Urinary bladder (tissue), 4 donors: ENCODE results near the gene CDCP1. TPM values are rescaled to one million over a fixed set of nuclear protein-coding genes. Genes with fewer than 3 reads are reported as not detected.

Source experiments
- DNase-seq: peaks from one replicate; pipeline ENCODE4 v3.0.0-alpha.2; 2015; ENCODE audit errors: extremely low spot score
- H3K27ac ChIP-seq: one replicate; pipeline ENCODE4 v1.5.1; 2013; ENCODE audit warnings: low read depth, mild to moderate bottlenecking, moderate library complexity
- H3K36me3 ChIP-seq: one replicate; pipeline ENCODE4 v1.6.1; 2013; ENCODE audit warnings: mild to moderate bottlenecking, moderate library complexity; ENCODE audit not compliant: insufficient read depth
- H3K4me1 ChIP-seq: one replicate; pipeline ENCODE4 v1.6.1; 2013; ENCODE audit warnings: mild to moderate bottlenecking, moderate library complexity; ENCODE audit not compliant: insufficient read depth
- H3K4me3 ChIP-seq: one replicate; pipeline ENCODE4 v1.5.1; 2013; ENCODE audit warnings: low read depth, low read length
- whole genome bisulfite sequencing: extraction: QIAGEN DNeasy Blood & Tissue Kit; methylation state at CpG from one replicate; pipeline ENCODE4 v1.1.7; 2013; 5-methylcytosine and 5-hydroxymethylcytosine counted together
- polyA plus RNA-seq: library from polyadenylated mRNA; stranded (reverse); fragments of 200-250 nt; gene quantifications from one replicate; pipeline ENCODE4 v1.2.3, GENCODE V29; 2013
- total RNA-seq: library from RNA; depleted of rRNA; stranded (reverse); fragments of >200 nt; gene quantifications from one replicate; pipeline ENCODE4 v1.2.3, GENCODE V29; 2014
- donor health status: healthy with polysubstance abuse.
- donor health status: healthy.

The CDCP1 gene
- total and polyA plus RNA-seq, 2 donors = 2.0 to 2.9 TPM

DNA sequence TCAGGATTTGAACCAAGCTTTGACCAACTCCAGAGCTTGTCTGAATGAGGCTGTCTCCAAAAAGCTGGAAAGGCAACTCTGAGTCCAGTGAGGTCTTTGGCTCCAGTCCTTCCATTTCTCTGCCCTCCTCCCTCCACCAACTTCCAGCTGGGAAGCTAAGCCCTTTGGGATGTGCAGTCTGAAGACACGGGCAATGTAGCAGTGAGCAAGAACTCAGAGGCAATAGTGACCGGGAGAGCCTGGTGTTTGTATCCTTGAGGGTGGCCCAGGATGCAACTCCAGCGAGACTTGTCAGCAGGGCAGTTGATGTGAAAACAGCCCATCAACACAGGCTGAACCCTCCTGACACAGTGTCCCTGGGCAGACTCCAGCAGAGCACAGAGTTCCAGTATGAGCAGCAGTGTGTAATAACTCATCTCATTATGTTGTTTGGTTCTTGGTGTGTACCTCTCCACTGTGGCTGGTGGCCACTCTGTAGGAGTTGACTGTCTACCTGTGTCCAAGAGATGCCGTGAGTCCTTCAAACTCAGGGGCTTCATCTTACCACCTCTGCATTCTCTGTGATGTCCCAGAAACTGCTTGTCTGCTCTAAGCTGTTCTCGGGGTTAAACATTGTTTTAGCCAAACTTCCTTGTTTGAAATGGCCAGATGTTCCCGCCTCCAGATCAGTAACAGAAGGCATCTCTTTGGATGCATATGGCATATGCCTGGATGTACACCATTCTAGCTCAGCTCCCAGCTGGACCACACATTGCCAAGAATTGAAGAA lies 6.6 kb downstream of the CDCP1 start:
- Histone ChIP-seq H3K36me3 (no peaks in the 10 kb centered on the region), H3K4me1 (peaks cover 3% of the 10 kb centered on the region), H3K4me3 (no peak overlapping the region), H3K27ac (no peak overlapping the region)
- WGBS = 67% methylated on average over 6 of the region's 6 CpGs
- DNase-seq = no peak

DNA sequence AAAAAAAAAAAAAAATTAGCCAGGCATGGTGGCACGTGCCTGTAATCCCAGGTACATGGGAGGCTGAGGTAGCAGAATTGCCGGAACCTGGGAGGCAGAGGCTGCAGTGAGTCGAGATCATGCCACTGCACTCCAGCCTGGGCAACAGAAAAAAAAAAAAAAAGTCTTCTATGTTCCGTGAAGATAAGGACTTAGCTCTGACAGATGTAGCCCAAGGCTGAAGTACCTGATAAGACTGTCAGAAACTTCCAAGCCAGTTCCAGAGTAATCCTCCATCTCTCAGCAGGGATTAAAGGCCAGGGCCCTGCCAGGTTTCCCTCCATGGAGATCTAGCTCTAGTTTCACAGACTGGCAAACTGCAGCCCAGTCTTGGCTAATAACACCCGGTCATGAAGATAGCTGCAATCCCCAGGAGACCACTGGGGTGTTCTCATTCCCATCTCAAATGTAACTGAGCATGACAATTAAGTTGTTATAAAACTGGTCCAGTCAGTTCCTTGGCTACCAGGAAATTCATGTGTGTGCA lies 8.5 kb downstream of the CDCP1 start:
- WGBS = 54% methylated on average over 5 of the region's 5 CpGs
- no peaks in the 10 kb centered on the region for H3K36me3 ChIP-seq
- H3K4me1 ChIP-seq = peaks cover 3% of the 10 kb centered on the region
- H3K4me3 ChIP-seq = no peak overlapping the region
- H3K27ac ChIP-seq = no peak overlapping the region
- DNase-seq = no peak

DNA sequence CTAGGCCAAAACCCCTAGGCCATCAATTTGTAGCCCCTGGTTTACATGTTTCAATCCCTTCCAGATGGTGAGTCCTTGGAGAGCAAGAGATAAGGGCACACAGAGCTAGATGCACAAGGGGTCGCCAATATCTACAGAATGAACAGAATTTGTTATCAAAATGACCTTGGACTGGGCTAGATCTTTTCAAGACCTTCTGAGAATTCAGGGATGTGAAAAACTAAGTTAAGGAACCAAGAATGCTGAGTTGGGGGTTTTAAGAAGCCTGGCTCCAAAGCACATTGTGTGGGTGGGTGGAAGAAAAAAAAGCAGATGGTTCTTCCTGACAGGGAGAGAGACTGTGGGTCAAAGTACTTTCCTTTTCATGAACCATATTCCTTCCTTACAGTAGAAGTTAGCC lies 10.2 kb downstream of the CDCP1 start:
- DNase-seq = no peak
- H3K27ac ChIP-seq = no peak overlapping the region
- WGBS = 91% methylated on average over 1 of the region's 1 CpG
- no peak overlapping the region for H3K4me3 ChIP-seq
- no peaks in the 10 kb centered on the region for H3K36me3 ChIP-seq
- H3K4me1 ChIP-seq = peaks cover 3% of the 10 kb centered on the region

DNA sequence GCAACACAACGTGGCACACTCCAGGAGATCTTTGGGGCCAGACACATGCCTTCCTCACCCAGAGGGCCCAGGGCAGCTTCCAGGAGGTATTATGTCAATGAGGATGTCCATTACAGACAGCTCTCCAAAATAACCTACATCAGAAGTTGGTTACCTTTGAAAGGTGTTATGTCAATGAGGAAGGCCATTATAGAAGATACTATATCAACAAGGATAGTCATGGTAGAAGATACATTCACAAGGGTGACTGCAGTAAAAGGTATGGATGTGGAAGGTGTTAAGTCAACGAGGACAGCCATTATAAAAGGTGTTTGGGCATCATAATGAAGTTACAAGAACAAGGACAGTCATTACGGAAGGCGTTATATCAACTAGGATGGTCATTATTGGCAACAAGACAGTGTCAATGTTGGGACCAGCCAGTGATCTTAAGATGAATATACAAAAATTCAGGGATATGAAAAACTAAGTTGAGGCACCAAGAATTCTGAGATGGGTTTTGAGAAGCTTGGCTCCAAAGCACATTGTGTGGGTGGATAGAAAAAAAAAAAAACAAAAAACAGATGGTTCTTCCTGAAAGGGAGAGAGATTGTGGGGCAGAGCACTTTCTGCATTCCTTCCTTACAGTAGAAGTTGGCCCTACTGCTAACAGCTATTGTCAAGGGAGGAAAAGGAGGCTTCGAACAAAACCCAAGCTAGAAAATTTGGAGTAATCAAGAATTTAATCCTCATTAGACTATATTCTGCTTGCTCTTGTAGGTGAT lies 11.2 kb downstream of the CDCP1 start:
- H3K4me1 ChIP-seq = peaks cover 3% of the 10 kb centered on the region
- H3K36me3 ChIP-seq = no peaks in the 10 kb centered on the region
- DNase-seq = no peak
- H3K27ac ChIP-seq = no peak overlapping the region
- H3K4me3 ChIP-seq = no peak overlapping the region
- WGBS = 88% methylated on average over 5 of the region's 5 CpGs

DNA sequence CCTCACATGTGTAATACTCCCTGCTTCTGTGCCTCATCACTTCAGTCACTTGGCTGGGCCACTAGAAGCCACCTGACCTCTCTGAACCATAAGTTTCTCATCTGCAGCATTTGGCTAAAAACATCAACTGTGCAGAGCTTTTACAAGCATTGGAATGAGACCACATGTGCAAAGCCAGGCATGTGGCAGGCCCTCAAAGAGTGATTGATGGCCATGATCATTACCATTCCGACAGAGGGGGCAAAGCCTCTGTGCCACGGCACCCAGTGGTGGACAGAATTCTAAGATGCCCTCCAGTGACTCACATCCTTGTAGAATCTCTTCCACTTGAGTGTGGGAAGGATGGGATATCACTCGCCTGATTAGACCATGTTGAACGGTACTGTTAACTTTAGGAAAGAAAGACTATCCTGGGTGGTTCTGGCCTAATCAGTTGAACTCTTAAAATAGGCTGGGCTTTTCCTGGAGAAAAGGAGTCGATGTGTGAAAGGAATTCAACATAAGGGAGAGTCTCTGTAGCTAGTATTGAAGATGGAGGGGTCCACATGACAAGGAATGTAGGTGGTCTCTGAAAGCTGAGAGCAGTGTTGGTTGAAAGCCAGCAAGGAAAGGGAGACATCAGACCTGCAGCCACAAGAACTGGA lies 13.5 kb downstream of the CDCP1 start:
- Histone ChIP-seq H3K36me3 (no peaks in the 10 kb centered on the region), H3K4me3 (no peak overlapping the region), H3K4me1 (no peaks in the 10 kb centered on the region), H3K27ac (no peak overlapping the region)
- 88% methylated on average over 5 of the region's 5 CpGs for WGBS
- no peak for DNase-seq

DNA sequence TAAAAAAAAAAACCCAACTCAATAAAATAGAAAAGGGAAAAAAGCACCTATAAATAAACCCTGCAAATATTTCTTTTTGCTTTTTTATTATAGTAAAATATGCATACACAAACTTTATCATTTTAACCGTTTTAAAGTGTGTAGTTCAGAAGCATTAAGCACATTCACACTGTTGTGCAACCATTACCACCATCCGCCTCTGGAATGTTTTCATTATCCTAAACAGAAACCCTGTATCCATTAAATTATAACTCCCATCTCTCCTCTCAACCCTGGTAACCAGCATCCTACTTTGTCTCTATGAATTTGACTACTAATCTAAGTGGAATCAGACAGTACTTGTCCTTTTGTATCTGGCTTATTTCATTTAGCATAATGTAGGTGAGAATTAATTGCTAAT lies 15.0 kb downstream of the CDCP1 start:
- Histone ChIP-seq H3K36me3 (no peaks in the 10 kb centered on the region), H3K4me3 (no peak overlapping the region), H3K4me1 (no peaks in the 10 kb centered on the region), H3K27ac (no peak overlapping the region)
- no peak for DNase-seq
- WGBS = 72% methylated on average over 2 of the region's 2 CpGs

DNA sequence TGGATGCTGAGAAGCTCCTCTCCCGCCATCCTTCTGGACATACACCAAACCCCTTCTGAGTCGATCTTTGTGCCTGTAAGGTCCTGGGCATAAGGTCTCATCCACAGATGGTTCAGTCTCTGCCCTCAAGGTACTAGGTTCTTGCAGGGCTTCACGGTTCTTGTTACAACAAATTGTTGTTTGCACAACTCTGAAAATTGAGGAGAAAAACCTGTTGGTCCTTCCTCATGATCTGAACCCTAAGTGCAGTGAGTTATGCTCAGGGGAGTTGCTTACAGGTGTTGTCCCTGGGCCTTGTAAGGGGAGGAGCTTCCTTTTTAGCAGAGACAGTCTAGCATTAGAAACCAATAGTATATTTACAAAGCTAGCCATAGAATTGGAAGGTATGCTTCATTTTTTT lies 15.7 kb downstream of the CDCP1 start:
- H3K27ac ChIP-seq = no peak overlapping the region
- no peak for DNase-seq
- no peaks in the 10 kb centered on the region for H3K36me3 ChIP-seq
- whole genome bisulfite sequencing = 82% methylated on average over 3 of the region's 3 CpGs
- H3K4me3 ChIP-seq = no peak overlapping the region
- H3K4me1 ChIP-seq = no peaks in the 10 kb centered on the region

DNA sequence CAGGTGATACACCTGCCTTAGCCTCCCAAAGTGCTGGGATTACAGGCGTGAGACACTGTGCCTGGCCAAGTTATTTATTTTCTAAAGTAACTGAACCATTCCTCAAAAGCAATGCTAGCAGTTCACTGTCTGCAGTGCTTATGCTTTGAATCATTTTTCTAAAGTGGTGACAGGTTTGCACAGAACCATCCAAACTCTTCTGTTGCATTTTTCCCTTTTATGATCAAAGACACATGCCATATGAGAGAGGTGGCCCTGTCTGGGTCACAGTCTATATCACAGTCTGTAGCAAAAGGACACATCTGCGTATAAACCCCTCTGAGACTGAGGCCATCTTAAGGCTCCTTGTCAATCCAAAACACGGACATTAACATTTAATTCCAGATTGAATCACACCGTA lies 17.2 kb downstream of the CDCP1 start:
- Histone ChIP-seq H3K4me1 (no peaks in the 10 kb centered on the region), H3K27ac (no peak overlapping the region), H3K36me3 (no peaks in the 10 kb centered on the region), H3K4me3 (no peak overlapping the region)
- WGBS = 88% methylated on average over 4 of the region's 4 CpGs
- no peak for DNase-seq

DNA sequence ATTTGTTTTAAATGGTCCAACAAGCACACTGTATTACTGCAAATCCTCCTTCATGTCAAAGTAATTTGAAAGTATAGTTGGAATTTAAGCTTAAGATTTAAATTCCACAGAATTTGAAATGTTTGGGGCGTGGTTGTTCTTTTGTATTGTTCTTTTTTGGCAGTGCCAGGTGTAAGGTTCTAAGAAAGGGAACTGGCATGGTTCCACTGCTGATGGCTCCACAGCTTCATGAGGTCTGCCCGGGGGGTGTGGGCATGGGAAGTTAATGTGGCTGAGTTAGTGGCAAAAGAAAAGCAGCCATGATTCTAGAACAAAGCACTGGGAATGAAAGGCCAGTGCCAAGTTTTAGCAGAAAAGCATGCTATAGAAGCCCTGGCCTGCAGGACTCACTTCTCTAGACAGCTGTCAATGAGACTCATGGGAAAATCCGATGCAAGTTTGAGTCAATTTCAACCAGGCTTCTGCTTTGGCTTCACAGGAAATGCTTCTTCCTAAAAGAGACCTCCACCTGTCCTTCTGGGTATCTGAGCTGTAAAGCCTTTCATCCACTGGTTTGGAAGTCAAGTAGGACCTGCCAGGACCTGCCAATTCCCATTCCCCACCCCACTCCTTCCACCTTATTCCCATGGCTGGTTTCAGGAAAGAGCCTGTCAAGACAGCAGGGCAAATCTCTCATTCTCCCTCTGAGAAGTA lies 18.9 kb downstream of the CDCP1 start:
- no peak for DNase-seq
- Histone ChIP-seq H3K4me1 (no peaks in the 10 kb centered on the region), H3K4me3 (no peak overlapping the region), H3K36me3 (no peaks in the 10 kb centered on the region), H3K27ac (no peak overlapping the region)
- 89% methylated on average over 3 of the region's 3 CpGs for WGBS

DNA sequence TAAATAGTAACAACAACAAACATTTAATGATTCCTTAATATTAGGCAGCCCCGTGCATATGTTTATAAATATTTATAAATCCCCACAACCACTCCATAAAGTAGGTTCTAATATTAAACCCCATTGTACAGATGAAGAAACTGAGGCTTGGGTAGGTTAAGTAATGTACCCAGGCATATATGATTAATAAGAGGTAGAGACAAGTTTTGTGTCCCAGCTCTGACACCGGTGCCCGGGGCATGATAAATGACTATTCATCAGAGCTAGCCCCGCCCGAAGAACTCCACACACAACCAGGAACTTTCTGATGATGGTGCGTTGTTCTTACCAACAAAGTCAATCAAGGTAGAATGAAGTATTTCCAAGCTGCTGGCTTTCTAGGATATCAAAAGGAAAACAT lies 19.4 kb downstream of the CDCP1 start:
- Histone ChIP-seq H3K4me1 (no peaks in the 10 kb centered on the region), H3K36me3 (no peaks in the 10 kb centered on the region), H3K27ac (no peak overlapping the region), H3K4me3 (no peak overlapping the region)
- 88% methylated on average over 6 of the region's 6 CpGs for WGBS
- DNase-seq = no peak

DNA sequence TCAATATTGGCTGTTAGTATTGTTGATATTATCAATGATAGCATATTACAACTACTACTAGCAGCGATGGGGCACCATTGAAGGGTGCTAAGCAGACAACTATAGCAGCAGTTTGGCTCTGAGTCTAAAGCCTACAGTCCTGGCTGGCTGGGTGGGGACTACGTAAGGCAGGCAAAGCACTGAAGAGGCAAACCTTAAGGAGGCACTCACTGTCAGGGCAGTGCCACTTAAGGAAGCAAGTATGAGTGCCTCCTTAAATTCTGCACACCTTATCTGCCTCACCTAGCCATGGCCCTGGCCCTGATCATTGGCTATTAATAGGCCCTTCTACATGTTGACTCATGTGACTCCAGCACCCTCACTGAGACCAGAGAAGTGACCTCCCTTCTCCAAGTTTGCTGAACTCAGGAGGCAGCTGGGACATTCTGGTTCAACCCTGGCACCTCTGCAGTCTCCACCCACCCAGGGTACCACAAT lies 20.6 kb downstream of the CDCP1 start:
- Histone ChIP-seq H3K27ac (no peak overlapping the region), H3K4me1 (no peaks in the 10 kb centered on the region), H3K36me3 (no peaks in the 10 kb centered on the region), H3K4me3 (no peak overlapping the region)
- 90% methylated on average over 2 of the region's 2 CpGs for WGBS
- DNase-seq = no peak

DNA sequence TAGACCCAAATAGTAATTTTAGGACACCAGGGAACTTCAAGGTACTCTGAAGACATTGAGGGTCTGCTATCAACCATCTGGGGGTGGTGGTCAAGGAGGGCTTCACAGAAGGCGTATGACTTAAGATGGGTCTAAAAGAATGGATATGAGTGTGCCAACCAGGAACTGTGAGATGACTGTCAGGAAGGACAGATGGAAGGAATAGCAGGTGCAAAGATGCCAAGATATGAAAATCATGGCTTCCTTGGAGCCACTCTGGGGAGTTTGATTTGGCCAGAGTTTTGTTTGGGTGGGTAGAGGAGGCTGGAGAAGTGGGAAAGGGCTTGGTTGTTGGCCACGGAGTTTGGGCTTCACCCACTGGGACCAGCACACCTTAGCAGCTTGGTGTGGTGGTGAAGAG lies 21.2 kb downstream of the CDCP1 start:
- no peak for DNase-seq
- H3K27ac ChIP-seq = no peak overlapping the region
- no peak overlapping the region for H3K4me3 ChIP-seq
- 73% methylated on average over 2 of the region's 2 CpGs for WGBS
- no peaks in the 10 kb centered on the region for H3K36me3 ChIP-seq
- no peaks in the 10 kb centered on the region for H3K4me1 ChIP-seq

DNA sequence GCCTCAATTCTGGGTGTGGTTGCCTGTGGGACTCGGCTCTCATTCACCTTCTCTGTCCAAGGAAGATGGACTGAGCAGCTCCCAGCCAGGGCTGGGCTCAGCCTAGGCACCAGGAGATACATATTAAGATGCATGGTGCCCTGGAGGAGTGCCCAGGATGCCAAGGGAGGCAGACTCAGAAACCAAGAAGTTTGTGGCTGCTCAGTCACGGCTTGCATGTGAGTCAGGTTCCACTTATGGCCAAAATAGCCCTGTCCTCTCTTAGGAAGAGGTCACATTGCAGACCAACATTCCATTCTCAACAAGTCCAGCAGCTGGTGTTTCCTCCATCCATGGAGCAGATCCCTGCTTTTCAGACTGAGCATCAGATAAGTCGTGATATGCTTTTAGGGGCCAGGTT lies 21.8 kb downstream of the CDCP1 start:
- WGBS = 74% methylated on average over 3 of the region's 3 CpGs
- no peak for DNase-seq

More for the DNA sequence above, 21.8 kb downstream of the CDCP1 start:
- H3K27ac ChIP-seq = no peak overlapping the region
- no peaks in the 10 kb centered on the region for H3K36me3 ChIP-seq
- no peaks in the 10 kb centered on the region for H3K4me1 ChIP-seq
- H3K4me3 ChIP-seq = no peak overlapping the region
